A673 (cell line): ENCODE data around the gene SPNS1. TPM values are rescaled to one million over a fixed set of nuclear protein-coding genes. Genes with fewer than 3 reads are reported as not detected.

Source experiments
- BruUV-seq: library from RNA; stranded (reverse); fragments of 400-500 nt; replicated peaks from 2 replicates; lab custom pipeline; 2021; lab: Mats Ljungman, UMichigan
- CTCF ChIA-PET: fragments of 300-600 bp; sonication (Branson Sonifier 250); formaldehyde crosslinking; loops from one replicate; lab custom pipeline; 2022; ENCODE audit warnings: antibody characterized with exemption; lab: Charles Lee
- POLR2A ChIA-PET: fragments of 300-600 bp; sonication (Branson Sonifier 250); formaldehyde crosslinking; loops from one replicate; lab custom pipeline; 2022; ENCODE audit warnings: antibody characterized with exemption; ENCODE audit not compliant: low non-redundant PET; lab: Charles Lee
- DNase-seq: peaks from one replicate; pipeline ENCODE4 v3.0.0-alpha.2; 2015; ENCODE audit warnings: low spot score
- H3K27ac ChIP-seq: fragments of 200-600 bp; sonication (generic); 2 replicates; pipeline ENCODE4 v1.5.1; 2016; ENCODE audit warnings: mixed run types, low read depth, mild to moderate bottlenecking, mixed read lengths, antibody characterized with exemption, low read length; ENCODE audit not compliant: poor library complexity, severe bottlenecking
- H3K27me3 ChIP-seq: fragments of 200-600 bp; sonication (generic); replicated peaks from 2 replicates; pipeline ENCODE4 v1.6.1; 2017; ENCODE audit warnings: mixed run types, low read depth, mild to moderate bottlenecking, mixed read lengths, antibody characterized with exemption, low read length; ENCODE audit not compliant: insufficient read depth, poor library complexity
- H3K36me3 ChIP-seq: fragments of 200-600 bp; sonication (generic); 2 replicates; pipeline ENCODE4 v1.6.1; 2016; ENCODE audit warnings: mixed run types, mild to moderate bottlenecking, mixed read lengths, antibody characterized with exemption, low read length; ENCODE audit not compliant: insufficient read depth, poor library complexity, severe bottlenecking
- H3K4me1 ChIP-seq: fragments of 200-600 bp; sonication (generic); 2 replicates; pipeline ENCODE4 v1.6.1; 2017; ENCODE audit warnings: mixed run types, mild to moderate bottlenecking, mixed read lengths, antibody characterized with exemption, low read length; ENCODE audit not compliant: insufficient read depth, poor library complexity, severe bottlenecking
- H3K4me3 ChIP-seq: fragments of 200-600 bp; sonication (generic); 2 replicates; pipeline ENCODE4 v1.5.1; 2016; ENCODE audit warnings: low read depth, mixed run types, mild to moderate bottlenecking, mixed read lengths, low read length; ENCODE audit not compliant: poor library complexity, severe bottlenecking
- H3K9me3 ChIP-seq: fragments of 200-600 bp; sonication (generic); 2 replicates; pipeline ENCODE4 v1.6.1; 2016; ENCODE audit warnings: mixed run types, low read depth, mild to moderate bottlenecking, mixed read lengths, antibody characterized with exemption, low read length; ENCODE audit not compliant: poor library complexity, severe bottlenecking
- EZH2 ChIP-seq: fragments of 200-600 bp; sonication (generic); IDR thresholded peaks from 2 replicates; pipeline ENCODE4 v1.6.1; 2017; ENCODE audit warnings: borderline replicate concordance, low read depth, mild to moderate bottlenecking, mixed read lengths, antibody characterized with exemption, low read length; ENCODE audit not compliant: poor library complexity, severe bottlenecking
- intact Hi-C: fragments of 100-400 bp; cut with micrococcal nuclease; formaldehyde crosslinking; loops from one replicate; pipeline ENCODE4 v1.10.0; 2022; ENCODE audit not compliant: unreplicated experiment
- total RNA-seq: library from RNA; stranded (reverse); gene quantifications from 2 replicates; pipeline ENCODE4 v1.2.3, GENCODE V29; 2021
- TF ChIP-seq, protein P1 (sequence below): fragments of 300-800, 200-600 bp; sonication (generic); conservative IDR thresholded peaks from 2 replicates; pipeline ENCODE4 v1.5.1; 2017; ENCODE audit warnings: low read depth, mild to moderate bottlenecking, antibody characterized with exemption, low read length, moderate library complexity, mixed read lengths

Gene SPNS1
- total RNA-seq, 1 experiment from 2014 or later = 46.3 TPM

DNA sequence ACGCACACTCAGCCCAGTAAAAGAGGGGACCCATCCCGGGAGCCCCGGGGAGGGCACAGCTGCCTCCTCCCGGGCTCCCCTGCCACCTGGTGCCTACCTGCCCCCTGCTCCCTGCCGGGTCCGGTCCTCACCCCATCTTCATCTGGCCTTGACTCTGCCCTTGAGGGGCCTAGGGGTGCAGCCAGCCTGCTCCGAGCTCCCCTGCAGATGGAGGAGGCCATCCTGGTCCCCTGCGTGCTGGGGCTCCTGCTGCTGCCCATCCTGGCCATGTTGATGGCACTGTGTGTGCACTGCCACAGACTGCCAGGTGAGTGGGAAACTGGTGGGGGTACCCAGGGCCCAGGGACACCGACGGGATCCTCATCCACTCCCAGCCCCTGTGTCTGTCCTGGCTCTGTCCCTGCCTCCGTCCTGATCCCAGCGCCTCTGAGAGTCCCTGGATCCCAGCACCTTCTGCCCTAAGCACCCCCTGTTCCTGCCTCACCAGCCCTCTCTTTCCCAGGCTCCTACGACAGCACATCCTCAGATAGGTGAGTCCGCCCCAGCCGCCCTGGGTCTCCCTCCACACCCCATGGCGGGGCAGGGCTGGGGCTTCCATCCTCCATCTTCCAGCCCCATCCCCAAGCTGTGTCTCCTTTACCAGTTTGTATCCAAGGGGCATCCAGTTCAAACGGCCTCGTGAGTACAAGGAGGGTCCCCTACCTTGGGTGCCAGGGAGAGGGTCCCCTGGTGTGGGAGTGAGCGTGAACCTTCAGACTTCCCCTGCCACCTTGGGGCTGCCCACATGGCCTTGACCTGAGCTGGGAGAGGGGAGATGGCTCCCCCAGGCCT is 10.8 kb downstream of the SPNS1 start:
- no peak for DNase-seq
- POLR2A ChIA-PET = no interaction called here
- CTCF ChIA-PET = no interaction called here
- H3K4me3 ChIP-seq = no peak overlapping the region
- no peaks in the 10 kb centered on the region for H3K9me3 ChIP-seq
- H3K27me3 ChIP-seq = no peaks in the 10 kb centered on the region
- no TSS peak for BruUV-seq
- H3K36me3 ChIP-seq = peaks cover 3% of the 10 kb centered on the region
- H3K27ac ChIP-seq = no peak overlapping the region
- intact Hi-C loops = no loop called here
- TF ChIP-seq, protein P1, sequence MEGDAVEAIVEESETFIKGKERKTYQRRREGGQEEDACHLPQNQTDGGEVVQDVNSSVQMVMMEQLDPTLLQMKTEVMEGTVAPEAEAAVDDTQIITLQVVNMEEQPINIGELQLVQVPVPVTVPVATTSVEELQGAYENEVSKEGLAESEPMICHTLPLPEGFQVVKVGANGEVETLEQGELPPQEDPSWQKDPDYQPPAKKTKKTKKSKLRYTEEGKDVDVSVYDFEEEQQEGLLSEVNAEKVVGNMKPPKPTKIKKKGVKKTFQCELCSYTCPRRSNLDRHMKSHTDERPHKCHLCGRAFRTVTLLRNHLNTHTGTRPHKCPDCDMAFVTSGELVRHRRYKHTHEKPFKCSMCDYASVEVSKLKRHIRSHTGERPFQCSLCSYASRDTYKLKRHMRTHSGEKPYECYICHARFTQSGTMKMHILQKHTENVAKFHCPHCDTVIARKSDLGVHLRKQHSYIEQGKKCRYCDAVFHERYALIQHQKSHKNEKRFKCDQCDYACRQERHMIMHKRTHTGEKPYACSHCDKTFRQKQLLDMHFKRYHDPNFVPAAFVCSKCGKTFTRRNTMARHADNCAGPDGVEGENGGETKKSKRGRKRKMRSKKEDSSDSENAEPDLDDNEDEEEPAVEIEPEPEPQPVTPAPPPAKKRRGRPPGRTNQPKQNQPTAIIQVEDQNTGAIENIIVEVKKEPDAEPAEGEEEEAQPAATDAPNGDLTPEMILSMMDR = no peak
- TF ChIP-seq EZH2 = no peak
- no peaks in the 10 kb centered on the region for H3K4me1 ChIP-seq

DNA sequence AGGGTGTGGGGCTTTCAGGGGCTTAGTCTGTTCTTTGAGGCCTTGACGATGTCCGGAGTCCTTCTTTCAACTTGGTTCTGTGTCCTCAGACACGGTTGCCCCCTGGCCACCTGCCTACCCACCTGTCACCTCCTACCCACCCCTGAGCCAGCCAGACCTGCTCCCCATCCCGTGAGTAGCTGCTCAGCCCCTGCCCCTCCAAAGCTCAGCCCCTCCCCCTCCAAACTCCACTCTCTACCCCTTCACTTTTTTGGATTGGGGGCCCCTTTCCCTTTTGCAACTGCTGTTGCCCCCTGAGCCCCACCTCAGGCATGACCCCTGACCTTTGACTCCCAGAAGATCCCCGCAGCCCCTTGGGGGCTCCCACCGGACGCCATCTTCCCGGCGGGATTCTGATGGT is 11.5 kb downstream of the SPNS1 start:
- intact Hi-C loops = no loop called here
- Histone ChIP-seq H3K27me3 (no peaks in the 10 kb centered on the region), H3K36me3 (peaks cover 3% of the 10 kb centered on the region), H3K4me3 (no peak overlapping the region), H3K27ac (no peak overlapping the region), H3K9me3 (no peaks in the 10 kb centered on the region), H3K4me1 (no peaks in the 10 kb centered on the region)
- POLR2A ChIA-PET = no interaction called here
- DNase-seq = no peak
- no peak for TF ChIP-seq EZH2
- TF ChIP-seq, protein P1 = no peak
- no TSS peak for BruUV-seq
- CTCF ChIA-PET = no interaction called here

DNA sequence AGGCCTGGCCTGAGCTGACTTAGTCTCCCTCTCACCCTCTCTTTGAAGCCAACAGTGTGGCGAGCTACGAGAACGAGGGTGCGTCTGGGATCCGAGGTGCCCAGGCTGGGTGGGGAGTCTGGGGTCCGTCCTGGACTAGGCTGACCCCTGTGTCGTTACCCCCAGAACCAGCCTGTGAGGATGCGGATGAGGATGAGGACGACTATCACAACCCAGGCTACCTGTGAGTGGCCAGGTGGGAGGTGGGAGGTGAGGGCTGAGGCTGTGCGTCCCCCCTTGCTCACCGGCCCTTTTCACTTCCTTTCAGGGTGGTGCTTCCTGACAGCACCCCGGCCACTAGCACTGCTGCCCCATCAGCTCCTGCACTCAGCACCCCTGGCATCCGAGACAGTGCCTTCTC is 11.9 kb downstream of the SPNS1 start:
- no peaks in the 10 kb centered on the region for H3K4me1 ChIP-seq
- DNase-seq = no peak
- intact Hi-C loops = no loop called here
- H3K27ac ChIP-seq = no peak overlapping the region
- no peaks in the 10 kb centered on the region for H3K9me3 ChIP-seq
- ChIA-PET CTCF (no interaction called here), POLR2A (no interaction called here)
- no peaks in the 10 kb centered on the region for H3K27me3 ChIP-seq
- BruUV-seq = no TSS peak
- no peaks in the 10 kb centered on the region for H3K36me3 ChIP-seq
- H3K4me3 ChIP-seq = no peak overlapping the region
- TF ChIP-seq, protein P1 = no peak
- TF ChIP-seq EZH2 = no peak
